Heart left ventricle (tissue), 16 donors: ENCODE measurements around the gene TGFBR3. TPM values are rescaled to one million over a fixed set of nuclear protein-coding genes. Genes with fewer than 3 reads are reported as not detected.

ENCODE experiments used
- ATAC-seq, 4 donors: fragments of 200-7000 bp; cut with Tn5 transposase; one replicate each; pipeline ENCODE4 v1.9.1; 2020 to 2022; ENCODE audit warnings: moderate library complexity in 4 of 4, mild to moderate bottlenecking in 3 of 4, moderate number of reproducible peaks in 1 of 4
- DNase-seq, 5 donors: peaks; one replicate each; pipeline ENCODE4 v3.0.0-alpha.2; 2020
- H3K27ac ChIP-seq, 12 donors: fragments of 200-600 bp; sonication (generic) in 4 of 12; one replicate each; pipeline versions ENCODE4 v1.5.0 to v1.8.0; 2016 to 2022; ENCODE audit warnings: mild to moderate bottlenecking in 2 of 12
- H3K27me3 ChIP-seq, 9 donors: fragments of 200-600 bp; sonication (generic) in 2 of 9; one replicate each; pipeline versions ENCODE4 v1.5.1 to v1.8.0; 2016 to 2022; ENCODE audit warnings: mild to moderate bottlenecking in 3 of 9
- H3K36me3 ChIP-seq, 9 donors: fragments of 200-600 bp; sonication (generic) in 2 of 9; one replicate each; pipeline versions ENCODE4 v1.5.0 to v1.8.0; 2018 to 2022; ENCODE audit warnings: mild to moderate bottlenecking in 2 of 9
- H3K4me1 ChIP-seq, 12 donors: fragments of 200-600 bp; sonication (generic) in 4 of 12; one replicate each; pipeline versions ENCODE4 v1.5.0 to v1.8.0; 2016 to 2022; ENCODE audit warnings: mild to moderate bottlenecking in 3 of 12
- H3K4me3 ChIP-seq, 12 donors: fragments of 200-600 bp; sonication (generic) in 4 of 12; one replicate each; pipeline versions ENCODE4 v1.5.0 to v1.8.0; 2017 to 2022; ENCODE audit warnings: mild to moderate bottlenecking in 9 of 12, moderate library complexity in 4 of 12
- H3K9me3 ChIP-seq, 12 donors: fragments of 200-600 bp; sonication (generic) in 4 of 12; one replicate each; pipeline versions ENCODE4 v1.5.0 to v1.8.0; 2016 to 2022; ENCODE audit warnings: mild to moderate bottlenecking in 1 of 12
- CTCF ChIP-seq, 12 donors: fragments of 200-600 bp; sonication (generic) in 4 of 12; IDR thresholded peaks; one replicate each; pipeline versions ENCODE4 v1.5.0 to v1.8.0; 2018 to 2022; ENCODE audit warnings: antibody characterized with exemption in 12 of 12, mild to moderate bottlenecking in 5 of 12
- POLR2A ChIP-seq, 2 donors: fragments of 450-650 bp; IDR thresholded peaks; one replicate each; pipeline ENCODE4 v1.6.1; 2017; ENCODE audit warnings: antibody characterized with exemption in 2 of 2, mild to moderate bottlenecking in 2 of 2, moderate library complexity in 2 of 2
- WGBS, 4 donors: extraction: QIAGEN DNeasy Blood & Tissue Kit in 2 of 4; methylation state at CpG; one replicate each; pipeline versions ENCODE4 v1.1.5 to v1.1.7; 2013 to 2018; 5-methylcytosine and 5-hydroxymethylcytosine counted together
- intact Hi-C, 10 donors: fragments of 100-400 bp; cut with DNase I; formaldehyde crosslinking; loops; one replicate each; pipeline versions ENCODE4 v1.11.1 to v1.14.2; 2022
- polyA plus RNA-seq, 2 donors: library from polyadenylated mRNA; stranded (reverse); fragments of 200-250 nt; gene quantifications; one replicate each; pipeline ENCODE4 v1.2.3, GENCODE V29; 2013
- total RNA-seq, 9 donors: library from RNA; depleted of rRNA in 2 of 9; stranded (reverse); fragments of >200 nt in 2 of 9; fragmentation: NEBNext Ultra II Directional in 3 of 9; extraction: Animal tissue kit (Norgen Biotek cat#: 25700) in 3 of 9; gene quantifications; one replicate each; pipeline versions ENCODE4 v1.1.0 to v1.2.4, GENCODE V29; 2016 to 2023
- donor health status: ischemic (EF 13 %, LVEDD 7.1; RV severe dilation, severe dysfunction).
- donor health status: healthy with polysubstance abuse.
- donor health status: DM: no; HTN: yes; CAD: no.
- donor health status: DM: no; HTN: no; CAD: no.
- donor health status: ischemic (EF 25% LVEDD 6.9; RV normal size, moderate dysfunction).
- donor health status: ischemic (EF 25% LVEDD 5.7; RV mildly dilated, moderate dysfunction).
- donor health status: healthy.
- donor health status: DM: yes; HTN: yes; CAD: no.
- donor health status: ischemic (EF 35%, LVEDD 5.7; RV mildly dilated, moderate dysfunction).
- donor health status: nonischemic (EF 11% LVEDD 7.7; RV severe dilation, severe dysfunction).
- donor health status: DM: yes; HTN: yes; CAD: no.
- donor health status: PGD.
- donor health status: ischemic (EF 29% LVEDD 5.4; RV normal size, mild dysfunction).
- donor health status: nonischemic (EF 23%, LVEDD 6.1; RV moderate dilation, normal function).

Gene TGFBR3
- total and polyA plus RNA-seq, 11 donors = 6.9 to 51.8 (median 22.7) TPM

- Histone ChIP-seq H3K27me3 (no peaks in the 10 kb centered on the region), H3K4me1 (peaks cover 0 to 26% (median 0%) of the 10 kb centered on the region in 12 donors), H3K9me3 (no peaks in the 10 kb centered on the region), H3K27ac (no peak overlapping the region), H3K4me3 (no peak overlapping the region), H3K36me3 (no peaks in the 10 kb centered on the region)
- ATAC-seq = no peak
- DNase-seq = no peak
- 87 to 95% (median 91%) methylated on average over 2 of the region's 2 CpGs for WGBS, 4 donors
- intact Hi-C loops = no loop called here
- no peak for TF ChIP-seq POLR2A (IDR thresholded peaks at IDR 0.05)
- TF ChIP-seq CTCF (IDR thresholded peaks at IDR 0.05) = no peak
These were observed 114.2 kb downstream of the TGFBR3 start for GRCh38 chr1:91771717-91772116.

- no peak for ATAC-seq
- H3K27me3 ChIP-seq = no peaks in the 10 kb centered on the region
- peaks cover 0 to 19% (median 0%) of the 10 kb centered on the region in 12 donors for H3K4me1 ChIP-seq
- H3K36me3 ChIP-seq = no peaks in the 10 kb centered on the region
- TF ChIP-seq CTCF (IDR thresholded peaks at IDR 0.05) = no peak
- TF ChIP-seq POLR2A (IDR thresholded peaks at IDR 0.05) = no peak
- no peak overlapping the region for H3K4me3 ChIP-seq
- H3K27ac ChIP-seq = no peak overlapping the region
- WGBS, 4 donors = 93 to 100% (median 98%) methylated on average over 4 of the region's 4 CpGs
- no peak for DNase-seq
- no peaks in the 10 kb centered on the region for H3K9me3 ChIP-seq
- intact Hi-C loops = no loop called here
These were observed 115.2 kb downstream of the TGFBR3 start for GRCh38 chr1:91770667-91771268.

- no peak overlapping the region for H3K4me3 ChIP-seq
- H3K4me1 ChIP-seq = peaks cover 0 to 22% (median 0%) of the 10 kb centered on the region in 12 donors
- WGBS, 4 donors = 64 to 76% (median 67%) methylated on average over 5 of the region's 5 CpGs
- H3K36me3 ChIP-seq = no peaks in the 10 kb centered on the region
- no peaks in the 10 kb centered on the region for H3K9me3 ChIP-seq
- TF ChIP-seq CTCF (IDR thresholded peaks at IDR 0.05) (no peak), POLR2A (IDR thresholded peaks at IDR 0.05) (no peak)
- DNase-seq (no peak), ATAC-seq (peak in 3 of 4 donors; percentile 27 to 55 (median 44))
- intact Hi-C loops = no loop called here
- H3K27ac ChIP-seq = peak overlapping the region in 2 of 12 donors; percentile 21 to 40
- no peaks in the 10 kb centered on the region for H3K27me3 ChIP-seq
These were observed 116.2 kb downstream of the TGFBR3 start for GRCh38 chr1:91769742-91770141.

GRCh38 chr1:91768786-91769725 is 116.9 kb downstream of the TGFBR3 start:
- intact Hi-C loops = no loop called here
- peak in 3 of 4 donors; percentile 17 to 38 (median 33) for ATAC-seq

More at GRCh38 chr1:91768786-91769725, 116.9 kb downstream of the TGFBR3 start:
- 75 to 89% (median 83%) methylated on average over 9 of the region's 9 CpGs for WGBS, 4 donors
- DNase-seq = no peak
- Histone ChIP-seq H3K4me1 (peaks cover 0 to 23% (median 0%) of the 10 kb centered on the region in 12 donors), H3K27me3 (no peaks in the 10 kb centered on the region), H3K9me3 (no peaks in the 10 kb centered on the region), H3K36me3 (no peaks in the 10 kb centered on the region), H3K4me3 (no peak overlapping the region), H3K27ac (peak overlapping the region in 3 of 12 donors; percentile 21 to 54 (median 40))
- TF ChIP-seq CTCF (IDR thresholded peaks at IDR 0.05) (no peak), POLR2A (IDR thresholded peaks at IDR 0.05) (no peak)
